ENCODE data around the gene ADCY7.

ADCY7 gene

GRCh38 chr16:50320310-50320709 lies 54.0 kb downstream of the ADCY7 start:
- Mint-ChIP-seq H3K4me3 (no peak overlapping the region), H3K36me3 (peaks cover 22% of the 10 kb centered on the region), H3K9me3 (no peaks in the 10 kb centered on the region), H3K4me1 (peaks cover 7% of the 10 kb centered on the region), H3K27me3 (no peaks in the 10 kb centered on the region), H3K27ac (no peak overlapping the region)
- DNase-seq (ENCODE audit: low spot score in 2 of 2) = no peak
- ATAC-seq (ENCODE audit: low read depth) = no peak

GRCh38 chr16:50322333-50322732 lies 56.0 kb downstream of the ADCY7 start:
- Mint-ChIP-seq H3K4me3 (no peak overlapping the region), H3K27ac (no peak overlapping the region), H3K4me1 (peaks cover 11% of the 10 kb centered on the region), H3K27me3 (no peaks in the 10 kb centered on the region), H3K9me3 (no peaks in the 10 kb centered on the region), H3K36me3 (peaks cover 26% of the 10 kb centered on the region)
- DNase-seq (ENCODE audit: low spot score in 2 of 2) = no peak
- no peak for ATAC-seq (ENCODE audit: low read depth)

- no peaks in the 10 kb centered on the region for H3K27me3 Mint-ChIP-seq
- peak overlapping the region; percentile 85 for H3K27ac Mint-ChIP-seq
- H3K36me3 Mint-ChIP-seq = peaks cover 25% of the 10 kb centered on the region
- H3K9me3 Mint-ChIP-seq = no peaks in the 10 kb centered on the region
- peaks cover 17% of the 10 kb centered on the region for H3K4me1 Mint-ChIP-seq
- ATAC-seq (ENCODE audit: low read depth) (no peak), DNase-seq (ENCODE audit: low spot score in 2 of 2) (no peak)
- H3K4me3 Mint-ChIP-seq = no peak overlapping the region
Observed at GRCh38 chr16:50323335-50324011, 57.1 kb downstream of the ADCY7 start.

DNA sequence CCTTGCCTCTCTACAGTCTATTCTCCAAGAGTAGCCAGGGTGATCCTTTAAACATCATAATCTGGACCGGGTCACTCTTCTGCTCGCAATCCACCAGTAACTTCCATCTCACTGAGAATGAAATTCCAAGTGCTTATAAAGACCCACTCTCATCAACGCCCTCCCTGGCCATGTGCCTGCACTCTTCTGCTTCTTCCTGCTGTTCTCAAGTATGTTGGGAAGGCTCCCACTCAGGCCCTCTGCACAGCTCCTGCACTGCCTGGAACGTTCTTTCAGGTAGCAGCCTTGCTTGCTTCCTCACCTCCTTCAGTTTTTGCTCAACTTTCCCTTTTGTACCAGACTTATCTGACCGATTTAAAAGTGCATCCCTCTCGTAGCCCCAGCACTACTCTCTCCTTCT lies 58.0 kb downstream of the ADCY7 start:
- ATAC-seq (ENCODE audit: low read depth) (no peak), DNase-seq (ENCODE audit: low spot score in 2 of 2) (no peak)
- Mint-ChIP-seq H3K36me3 (peaks cover 25% of the 10 kb centered on the region), H3K4me1 (peaks cover 18% of the 10 kb centered on the region), H3K27ac (peak overlapping the region; percentile 85), H3K4me3 (no peak overlapping the region), H3K27me3 (no peaks in the 10 kb centered on the region), H3K9me3 (no peaks in the 10 kb centered on the region)

DNA sequence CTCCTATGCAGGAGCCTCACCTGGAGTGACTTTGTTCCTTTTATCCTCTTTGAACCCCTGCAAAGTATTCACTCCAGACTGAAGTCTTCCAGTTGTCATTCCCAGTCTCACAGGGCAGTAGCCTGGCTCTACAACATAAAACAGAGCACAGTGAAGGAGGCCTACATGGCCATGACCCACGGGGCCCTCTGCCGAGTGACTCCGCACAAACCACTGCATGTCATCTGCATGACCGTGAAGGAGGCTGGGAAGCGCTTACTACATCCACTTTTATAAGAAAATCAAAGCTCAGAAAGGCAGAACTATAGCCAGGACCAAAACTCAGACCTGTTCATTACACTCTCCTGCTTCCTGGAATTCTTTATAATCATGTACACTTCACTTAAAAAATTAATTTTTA lies 59.9 kb downstream of the ADCY7 start:
- no peak overlapping the region for H3K4me3 Mint-ChIP-seq

GRCh38 chr16:50326835-50327465 lies 60.6 kb downstream of the ADCY7 start:
- no peaks in the 10 kb centered on the region for H3K27me3 Mint-ChIP-seq
- H3K27ac Mint-ChIP-seq = peak overlapping the region; percentile 68
- ATAC-seq (ENCODE audit: low read depth) = peak; percentile 81
- DNase-seq (ENCODE audit: low spot score in 2 of 2) = peak in 1 of 2 donors; percentile 14
- H3K4me3 Mint-ChIP-seq = no peak overlapping the region
- H3K36me3 Mint-ChIP-seq = peaks cover 22% of the 10 kb centered on the region
- peaks cover 18% of the 10 kb centered on the region for H3K4me1 Mint-ChIP-seq
- H3K9me3 Mint-ChIP-seq = no peaks in the 10 kb centered on the region

More for the DNA sequence above, 59.9 kb downstream of the ADCY7 start:
- H3K4me1 Mint-ChIP-seq = peaks cover 18% of the 10 kb centered on the region
- DNase-seq (ENCODE audit: low spot score in 2 of 2) = no peak
- no peaks in the 10 kb centered on the region for H3K27me3 Mint-ChIP-seq
- H3K36me3 Mint-ChIP-seq = peaks cover 22% of the 10 kb centered on the region
- H3K27ac Mint-ChIP-seq = peak overlapping the region; percentile 85
- H3K9me3 Mint-ChIP-seq = no peaks in the 10 kb centered on the region
- no peak for ATAC-seq (ENCODE audit: low read depth)

DNA sequence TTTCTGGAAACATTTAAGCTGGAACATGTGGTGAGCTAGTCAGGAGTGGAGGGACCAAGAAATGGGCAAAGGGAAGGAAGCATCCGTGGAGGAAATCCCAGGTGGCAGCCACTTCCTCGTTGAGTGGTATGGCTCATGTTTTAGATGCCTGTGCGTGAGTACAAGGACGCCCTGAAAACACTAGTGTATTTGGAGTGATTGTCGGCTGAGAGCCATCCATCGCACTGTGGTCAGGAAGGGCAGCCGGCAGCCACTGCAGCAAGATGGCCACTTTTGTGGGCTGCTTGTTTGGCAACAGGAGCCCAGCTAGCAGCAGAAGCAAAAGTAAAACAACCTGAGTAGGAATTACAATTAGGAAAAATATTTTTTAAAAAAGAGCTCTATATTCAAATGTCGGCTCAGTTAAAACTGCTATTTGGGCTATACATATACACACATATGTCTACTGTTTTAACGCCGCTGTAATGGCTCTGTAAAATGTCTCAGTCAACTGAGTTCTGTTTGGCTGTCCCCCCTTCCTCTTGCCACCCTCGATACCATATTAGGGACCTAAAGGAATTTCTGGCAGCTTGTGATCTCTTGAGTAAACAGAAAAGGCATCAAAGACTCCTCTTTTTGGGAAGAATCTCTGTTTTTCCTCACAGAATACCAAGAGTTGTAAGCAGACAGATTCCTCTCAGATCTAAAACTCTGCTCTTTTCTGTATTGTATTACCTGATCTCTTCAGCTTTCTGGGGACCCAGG lies 63.3 kb downstream of the ADCY7 start:
- peaks cover 32% of the 10 kb centered on the region for H3K36me3 Mint-ChIP-seq
- peak overlapping the region; percentile 43 for H3K27ac Mint-ChIP-seq

DNA sequence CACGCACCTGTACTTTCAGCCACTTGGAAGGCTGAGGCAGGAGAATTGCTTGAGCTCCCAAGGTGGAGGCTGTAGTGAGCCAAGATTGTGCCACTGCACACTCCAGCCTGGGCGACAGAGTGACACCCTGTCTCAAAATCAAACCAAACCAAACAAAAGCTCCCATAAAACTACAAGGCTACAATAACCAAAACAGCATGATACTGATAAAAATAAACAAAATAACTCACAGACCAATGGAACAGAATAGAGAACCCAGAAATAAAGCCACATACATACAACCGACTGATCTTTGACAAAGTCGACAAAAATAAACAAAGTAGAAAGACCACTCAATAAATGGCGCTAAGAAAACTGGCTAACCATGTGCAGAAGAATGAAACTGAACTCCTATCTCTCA lies 65.2 kb downstream of the ADCY7 start:
- ATAC-seq (ENCODE audit: low read depth) = no peak
- H3K4me1 Mint-ChIP-seq = peaks cover 11% of the 10 kb centered on the region
- H3K27ac Mint-ChIP-seq = no peak overlapping the region
- H3K36me3 Mint-ChIP-seq = peaks cover 33% of the 10 kb centered on the region
- H3K27me3 Mint-ChIP-seq = no peaks in the 10 kb centered on the region
- no peaks in the 10 kb centered on the region for H3K9me3 Mint-ChIP-seq
- DNase-seq (ENCODE audit: low spot score in 2 of 2) = no peak
- no peak overlapping the region for H3K4me3 Mint-ChIP-seq

More for the DNA sequence above, 63.3 kb downstream of the ADCY7 start:
- ATAC-seq (ENCODE audit: low read depth) = no peak
- Mint-ChIP-seq H3K4me3 (no peak overlapping the region), H3K9me3 (no peaks in the 10 kb centered on the region), H3K27me3 (no peaks in the 10 kb centered on the region), H3K4me1 (peaks cover 11% of the 10 kb centered on the region)
- DNase-seq (ENCODE audit: low spot score in 2 of 2) = no peak

GRCh38 chr16:50332599-50332998 lies 66.2 kb downstream of the ADCY7 start:
- no peaks in the 10 kb centered on the region for H3K9me3 Mint-ChIP-seq
- peaks cover 34% of the 10 kb centered on the region for H3K36me3 Mint-ChIP-seq
- H3K4me3 Mint-ChIP-seq = no peak overlapping the region
- peak overlapping the region; percentile 84 for H3K27ac Mint-ChIP-seq
- H3K27me3 Mint-ChIP-seq = no peaks in the 10 kb centered on the region
- no peak for DNase-seq (ENCODE audit: low spot score in 2 of 2)
- no peak for ATAC-seq (ENCODE audit: low read depth)
- H3K4me1 Mint-ChIP-seq = peaks cover 5% of the 10 kb centered on the region

DNA sequence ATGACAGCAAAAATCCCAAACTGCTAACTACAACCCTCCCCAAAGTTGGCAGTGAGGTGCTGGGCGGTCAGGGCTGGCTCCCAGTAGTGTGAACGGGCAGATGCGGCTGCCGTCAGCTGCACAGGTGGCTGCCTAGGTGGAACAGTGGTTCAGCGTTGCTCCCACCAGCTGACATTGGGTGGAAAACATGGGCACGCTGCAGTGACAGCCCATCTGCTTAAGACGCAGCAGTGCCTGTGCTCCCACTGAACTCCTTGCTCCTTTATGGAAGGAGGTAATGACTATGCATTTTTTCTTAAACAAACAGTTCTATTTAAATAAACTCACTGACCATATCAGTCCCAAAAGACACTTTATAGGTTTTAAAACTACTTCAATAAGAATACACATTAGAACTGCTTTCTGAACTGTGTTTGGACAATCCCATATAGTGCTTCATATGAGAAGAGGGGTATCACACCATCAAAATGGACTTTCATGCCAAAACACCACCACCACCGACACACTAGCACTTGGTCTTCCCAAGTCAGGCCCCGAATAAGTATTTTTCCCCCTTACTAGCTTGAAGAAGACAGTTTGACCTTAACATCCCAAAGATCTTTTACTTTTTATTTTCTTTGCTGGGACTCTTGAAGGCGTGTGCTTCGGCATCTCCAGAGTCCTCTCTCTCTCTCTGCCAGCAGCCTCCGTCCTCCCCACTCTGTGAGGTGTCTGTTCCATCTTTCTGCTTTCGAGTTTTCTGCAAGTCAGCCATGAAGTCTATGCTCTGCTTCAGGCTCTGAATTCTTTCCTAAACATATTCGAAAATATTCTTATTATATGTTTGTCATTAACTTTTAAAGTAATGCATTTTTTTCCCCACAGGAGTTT lies 68.0 kb downstream of the ADCY7 start:
- Mint-ChIP-seq H3K27ac (peak overlapping the region; percentile 84), H3K4me3 (no peak overlapping the region), H3K4me1 (peaks cover 9% of the 10 kb centered on the region), H3K36me3 (peaks cover 39% of the 10 kb centered on the region), H3K27me3 (no peaks in the 10 kb centered on the region), H3K9me3 (no peaks in the 10 kb centered on the region)
- ATAC-seq (ENCODE audit: low read depth) (no peak), DNase-seq (ENCODE audit: low spot score in 2 of 2) (no peak)

DNA sequence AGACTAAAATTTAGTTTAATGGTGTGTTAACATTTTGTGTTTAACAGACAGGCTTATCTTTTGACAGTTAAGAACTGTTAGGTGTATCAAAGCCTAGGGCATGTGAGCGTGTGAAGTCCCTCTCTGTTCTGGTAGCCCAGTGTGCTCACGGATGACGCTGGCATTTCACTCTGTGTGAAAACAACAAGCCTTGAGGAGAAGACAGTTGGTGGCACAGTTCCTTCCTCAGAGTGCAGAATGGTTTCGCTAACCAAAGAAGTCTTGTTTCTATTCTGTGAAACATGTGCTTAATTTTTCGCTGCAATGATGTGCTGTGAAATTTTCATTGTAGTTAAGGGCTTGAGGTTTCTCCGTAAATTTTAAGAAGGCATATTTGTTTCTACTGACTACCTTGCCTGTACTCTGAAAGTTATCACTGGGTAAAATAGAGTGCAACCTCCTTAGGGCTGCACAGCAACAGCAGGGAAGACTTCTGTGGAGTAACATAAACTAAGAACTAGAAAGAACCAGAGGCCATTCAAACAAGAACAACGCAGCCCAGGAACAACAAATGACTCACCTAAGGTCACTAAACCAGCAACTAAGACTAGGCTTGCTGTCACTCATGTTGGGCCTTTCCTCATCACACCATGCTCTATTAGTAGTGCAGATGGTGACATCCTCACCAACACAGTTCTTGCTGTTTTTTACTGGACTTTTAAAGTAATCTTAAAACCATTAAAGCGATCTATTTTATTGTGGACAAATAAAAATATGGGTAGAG lies 69.0 kb downstream of the ADCY7 start:
- Mint-ChIP-seq H3K9me3 (no peaks in the 10 kb centered on the region), H3K27me3 (no peaks in the 10 kb centered on the region), H3K4me1 (peaks cover 9% of the 10 kb centered on the region), H3K36me3 (peaks cover 38% of the 10 kb centered on the region), H3K4me3 (no peak overlapping the region), H3K27ac (peak overlapping the region; percentile 84)
- DNase-seq (ENCODE audit: low spot score in 2 of 2) (no peak), ATAC-seq (ENCODE audit: low read depth) (peak; percentile 59)

DNA sequence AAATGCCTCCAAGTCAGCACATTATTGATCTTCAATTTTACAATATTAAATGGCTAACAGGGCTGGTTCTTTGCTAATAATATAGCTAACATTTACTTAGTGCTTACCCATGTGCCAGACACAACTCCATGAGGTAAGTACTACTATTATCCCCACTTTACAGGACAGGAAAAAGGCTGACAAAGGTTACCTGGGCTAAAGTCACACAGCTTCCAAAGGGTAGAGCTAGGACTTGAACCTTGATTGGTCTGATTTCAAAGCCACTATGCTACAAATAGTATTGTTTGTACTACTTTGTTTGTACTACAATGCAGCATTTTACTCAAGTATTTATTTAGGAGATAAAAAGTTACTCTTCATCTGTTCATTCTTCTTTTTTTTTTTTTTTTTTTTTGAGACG lies 70.5 kb downstream of the ADCY7 start:
- H3K27me3 Mint-ChIP-seq = no peaks in the 10 kb centered on the region
- H3K4me1 Mint-ChIP-seq = peaks cover 9% of the 10 kb centered on the region
- DNase-seq (ENCODE audit: low spot score in 2 of 2) = no peak
- H3K4me3 Mint-ChIP-seq = no peak overlapping the region
- peak overlapping the region; percentile 38 for H3K27ac Mint-ChIP-seq
- no peak for ATAC-seq (ENCODE audit: low read depth)
- peaks cover 36% of the 10 kb centered on the region for H3K36me3 Mint-ChIP-seq
- no peaks in the 10 kb centered on the region for H3K9me3 Mint-ChIP-seq
